ENCODE data around the gene NFE2. TPM values are rescaled to one million over a fixed set of nuclear protein-coding genes. Genes with fewer than 3 reads are reported as not detected.
"Not testable (repeated sequence)": the region's sequence is repeated elsewhere in the genome, so short reads cannot be mapped to it uniquely, and the experiment has no call there.

NFE2 gene
- 0.82 TPM for total RNA-seq

DNA sequence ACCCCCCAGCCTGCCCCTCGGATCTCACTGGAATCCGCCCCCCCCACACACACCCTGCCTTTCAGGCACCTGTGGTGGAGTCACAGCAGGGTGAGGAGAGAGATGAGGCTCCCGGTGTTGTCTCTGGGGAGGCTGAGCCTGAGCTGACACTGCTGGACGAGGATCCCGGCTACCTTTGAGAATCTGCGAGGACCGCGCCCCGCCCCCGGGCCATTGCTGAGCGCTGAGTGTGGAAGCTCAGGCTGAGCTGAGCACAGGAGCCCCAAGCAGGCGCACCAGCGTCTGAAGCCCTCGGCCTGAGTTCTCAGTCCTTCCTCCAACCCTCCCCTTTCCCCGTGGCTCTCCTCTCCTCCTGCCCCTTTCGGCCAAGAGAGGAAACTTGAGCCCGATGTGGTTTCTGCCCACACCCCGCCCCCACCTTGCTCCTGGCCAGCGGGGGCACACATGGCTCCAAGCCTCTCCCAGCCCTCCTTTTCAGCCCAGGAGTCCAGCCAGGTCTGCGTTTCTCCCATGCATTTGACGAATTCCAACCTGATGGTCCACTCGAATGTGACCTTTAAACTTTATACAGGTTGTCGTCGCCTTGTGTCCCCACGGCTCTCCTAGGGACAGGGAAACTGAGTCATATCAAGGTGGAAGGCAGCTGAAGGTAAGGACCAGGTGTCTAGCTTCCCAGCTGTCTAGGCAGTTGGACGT lies at the start of gene NFE2:
NFE2 (minus strand) TSS at position 284 of the 696 bp plus-strand sequence. CDS start 5,767 bp downstream, outside the sequence.
- FAIRE-seq (no peak), DNase-seq (ENCODE audit: low spot score in 2 of 2) (peak in 1 of 2 donors; percentile 51)

DNA sequence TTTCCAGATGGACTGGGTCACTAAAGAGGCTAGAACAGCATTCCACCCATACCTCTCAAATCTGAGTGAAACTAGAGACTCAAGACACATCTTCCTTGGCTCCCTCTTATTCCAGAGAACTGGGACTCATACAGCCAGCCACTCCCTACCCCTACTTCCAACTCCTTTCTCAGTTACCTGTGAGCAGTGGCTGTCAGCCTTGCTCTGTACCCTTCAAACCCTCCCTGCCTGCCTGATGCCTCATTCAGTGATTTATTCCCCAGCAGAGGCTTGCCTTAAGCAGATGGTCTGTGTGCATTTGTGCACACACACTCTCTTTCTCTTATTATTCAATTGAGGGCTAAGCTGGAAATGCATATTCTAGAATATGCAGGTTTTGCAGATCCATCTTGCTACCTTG lies 48.9 kb upstream of the NFE2 start:
- FAIRE-seq (no peak), DNase-seq (ENCODE audit: low spot score in 2 of 2) (no peak)

DNA sequence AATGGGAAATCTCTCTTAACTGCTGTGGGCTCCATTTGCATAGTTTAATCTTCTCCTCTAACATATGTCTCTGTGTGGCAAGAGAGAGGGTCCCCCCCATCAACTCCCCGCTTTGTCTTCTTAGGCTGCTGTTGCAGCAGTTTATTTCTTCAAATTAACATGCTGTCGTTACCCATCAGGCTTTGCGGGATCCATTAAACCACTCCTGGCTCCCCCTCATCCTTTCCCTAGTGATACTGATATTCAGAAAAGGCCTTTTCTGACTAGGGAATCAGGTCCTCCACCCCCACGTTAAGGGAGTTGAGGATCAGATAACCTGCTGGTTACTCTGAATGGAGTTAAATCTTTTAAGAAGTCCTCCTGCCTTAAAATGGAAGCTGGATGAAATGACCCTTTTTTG lies 48.2 kb upstream of the NFE2 start:
- DNase-seq (ENCODE audit: low spot score in 2 of 2) (no peak), FAIRE-seq (no peak)

DNA sequence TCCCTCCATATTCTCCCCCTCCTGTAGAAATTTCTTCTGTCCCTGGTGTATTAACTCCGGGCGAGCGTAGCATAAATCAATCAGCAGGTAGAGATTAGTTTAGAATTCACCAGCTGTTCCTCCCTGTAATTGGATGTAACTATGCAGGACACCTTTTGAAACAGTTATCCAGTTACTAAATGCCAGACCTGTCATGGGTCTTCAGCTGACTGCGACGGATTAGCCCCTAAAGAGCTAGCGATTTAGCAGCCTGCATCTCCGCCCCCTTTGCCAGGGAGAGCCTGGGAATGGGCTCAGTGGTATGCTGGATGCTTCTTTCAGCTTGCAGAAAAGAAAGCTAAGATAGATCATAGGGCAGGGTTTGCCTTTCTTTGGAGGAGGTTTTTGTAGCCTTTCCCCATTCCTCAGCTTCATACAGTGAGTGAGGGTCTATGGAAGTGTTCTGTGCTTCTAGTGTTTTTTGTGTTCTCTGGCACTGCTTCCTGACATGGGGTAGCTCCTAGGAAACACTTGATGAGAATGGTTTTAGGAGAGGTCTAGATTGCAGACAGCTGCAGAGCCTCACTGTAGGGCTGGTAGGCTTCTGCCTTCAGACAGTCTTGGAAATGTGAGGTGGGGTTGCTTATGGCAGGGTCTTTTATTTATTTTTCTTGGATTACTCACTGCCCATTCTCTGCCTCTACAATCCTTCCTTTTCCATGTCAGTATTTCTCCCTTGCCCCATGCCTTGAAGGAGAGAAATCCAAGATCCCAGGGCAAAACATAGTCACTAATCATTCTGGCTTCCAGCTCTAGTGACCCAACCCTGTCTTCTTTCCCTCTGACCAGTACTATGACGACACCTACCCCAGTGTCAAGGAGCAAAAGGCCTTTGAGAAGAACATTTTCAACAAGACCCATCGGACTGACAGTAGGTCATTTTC lies 40.8 kb upstream of the NFE2 start:
- DNase-seq (ENCODE audit: low spot score in 2 of 2) (no peak), FAIRE-seq (no peak)

DNA sequence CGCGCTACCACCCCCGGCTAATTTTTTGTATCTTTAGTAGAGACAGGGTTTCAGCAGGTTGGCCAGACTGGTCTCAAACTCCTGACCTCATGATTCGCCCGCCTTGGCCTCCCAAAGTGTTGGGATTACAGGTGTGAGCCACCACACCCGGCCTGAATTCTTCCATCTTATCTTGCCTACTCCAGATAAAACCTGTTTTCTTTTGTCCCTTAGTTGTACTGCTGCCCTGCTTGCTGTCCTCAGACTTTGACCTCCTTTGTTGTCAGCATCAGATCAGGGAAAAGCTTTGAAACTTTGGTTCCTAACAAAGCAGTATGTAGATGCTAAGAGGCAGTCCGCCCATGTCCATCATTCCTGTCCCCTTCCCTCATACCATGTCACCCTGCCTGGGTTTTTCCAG lies 40.0 kb upstream of the NFE2 start:
- no peak for DNase-seq (ENCODE audit: low spot score in 2 of 2)
- no peak for FAIRE-seq

DNA sequence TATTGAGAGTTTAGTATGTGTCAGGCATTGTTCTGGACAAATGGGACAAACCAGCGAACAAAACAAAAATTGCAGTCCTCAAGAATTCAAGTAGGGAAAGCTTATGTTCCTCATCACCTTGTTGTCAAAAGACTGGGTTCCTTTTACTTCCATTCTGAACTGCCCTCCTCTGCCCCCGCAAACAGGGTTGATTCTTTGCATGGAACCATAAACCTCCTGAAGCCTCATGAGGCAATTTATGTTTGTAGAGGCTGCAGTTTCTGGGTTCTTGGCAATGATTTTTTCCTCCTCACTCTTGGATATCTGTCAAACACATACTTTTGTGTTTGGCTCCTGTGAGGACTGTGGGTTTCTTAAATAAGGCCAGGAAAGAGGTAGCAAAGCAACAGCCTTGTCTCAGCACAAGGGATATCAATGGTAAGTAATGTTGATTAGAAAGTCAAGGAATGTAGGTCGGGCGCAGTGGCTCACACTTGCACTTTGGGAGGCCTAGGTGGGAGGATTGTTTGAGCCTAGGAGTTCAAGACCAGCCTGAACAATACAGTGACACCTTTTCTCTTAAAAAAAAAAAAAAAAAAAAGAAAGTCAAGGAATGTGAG lies 38.0 kb upstream of the NFE2 start:
- FAIRE-seq = no peak
- no peak for DNase-seq (ENCODE audit: low spot score in 2 of 2)

DNA sequence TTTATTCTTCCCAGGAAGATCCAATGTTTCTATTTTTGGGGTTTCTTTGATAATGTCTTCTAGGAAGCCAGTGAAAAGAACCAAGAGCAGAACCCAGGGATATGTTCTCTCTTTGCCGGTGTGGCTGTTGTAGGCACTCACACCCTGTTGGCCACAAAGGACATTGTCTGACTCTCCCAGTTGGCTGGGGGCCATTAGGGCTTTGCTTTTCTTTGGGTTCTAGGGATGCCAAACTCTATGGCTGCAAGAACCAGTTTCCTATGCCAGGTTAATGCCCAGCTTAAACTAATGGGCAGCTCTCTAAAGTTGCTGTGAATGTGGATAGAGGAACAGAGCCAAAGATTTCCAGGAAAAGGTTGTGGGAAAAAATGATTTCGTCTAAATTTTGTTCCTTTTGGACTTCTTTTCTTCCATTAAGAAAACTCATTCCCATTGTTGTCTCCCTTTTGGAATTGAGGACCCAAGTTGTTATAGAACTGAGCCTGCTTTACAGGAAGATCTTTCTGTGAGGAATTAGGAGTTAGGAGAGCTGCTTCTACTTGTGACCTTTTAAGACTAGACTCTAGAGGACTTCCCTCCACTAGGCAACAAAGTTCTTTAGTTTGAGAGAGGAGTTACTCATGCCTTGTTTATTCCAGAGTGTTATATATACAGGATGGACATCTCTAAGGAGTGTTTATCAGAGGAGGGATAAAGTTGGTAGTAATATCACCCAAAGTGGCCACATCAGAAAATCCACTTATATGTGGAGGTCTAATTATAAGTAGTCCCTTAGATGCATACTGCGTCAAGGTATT lies 37.2 kb upstream of the NFE2 start:
- FAIRE-seq (no peak), DNase-seq (ENCODE audit: low spot score in 2 of 2) (no peak)

DNA sequence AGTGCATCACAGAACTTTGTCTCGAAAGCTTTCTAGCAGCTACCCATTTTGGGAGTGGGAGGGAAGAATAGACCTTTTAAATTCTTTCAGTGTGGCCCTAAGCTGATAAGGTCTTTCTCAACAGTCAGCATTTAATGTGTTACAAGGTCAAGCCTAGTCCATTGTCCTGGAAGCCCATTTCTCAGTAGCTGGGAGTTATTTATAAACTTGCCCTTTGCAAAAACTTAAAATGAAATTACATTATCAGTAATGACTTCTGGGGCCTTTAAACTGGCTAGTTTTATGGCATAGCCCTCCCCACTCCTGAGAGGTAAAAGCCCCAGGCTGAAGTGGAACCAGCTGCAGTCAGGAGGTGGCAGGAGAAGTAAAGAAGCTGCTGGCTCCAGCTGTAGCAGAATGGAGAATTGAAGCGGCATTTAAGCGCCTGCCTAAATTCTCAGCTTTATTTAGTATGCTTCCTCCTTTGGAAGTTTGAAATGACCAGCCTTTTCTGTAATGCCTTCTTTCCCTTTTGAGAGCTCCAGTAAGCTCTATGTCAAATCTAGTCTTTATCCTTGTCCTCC lies 36.5 kb upstream of the NFE2 start:
- DNase-seq (ENCODE audit: low spot score in 2 of 2) = no peak
- FAIRE-seq = no peak

DNA sequence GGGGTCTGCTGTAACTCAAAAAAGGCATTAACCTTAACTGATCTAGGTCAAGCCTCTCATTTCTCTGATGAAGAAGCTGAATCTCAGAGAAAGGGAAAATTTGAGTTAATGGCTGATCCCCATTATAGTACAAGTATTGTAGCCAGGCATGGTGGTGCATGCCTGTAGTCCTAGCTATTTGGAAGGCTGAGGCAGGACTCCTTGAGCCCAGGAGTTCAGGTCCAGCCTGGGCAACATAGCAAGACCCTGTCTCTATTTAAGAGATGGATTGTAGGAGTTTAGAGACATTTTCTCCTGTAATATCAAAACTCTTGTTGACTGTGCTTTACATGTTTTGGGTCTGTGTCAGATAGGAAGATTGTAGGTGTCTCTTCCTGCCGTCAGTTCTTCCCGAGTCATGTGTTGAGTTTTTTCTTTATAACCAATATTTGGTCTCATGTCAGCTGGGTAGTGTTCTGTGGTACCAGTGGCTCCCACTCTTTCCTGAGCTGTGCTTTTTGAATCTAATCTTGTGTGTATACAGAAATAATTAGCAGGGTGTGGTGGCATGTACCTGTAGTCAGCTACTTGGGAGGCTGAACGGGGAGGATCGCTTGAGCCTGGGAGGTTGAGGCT lies 32.7 kb upstream of the NFE2 start:
- FAIRE-seq = no peak
- no peak for DNase-seq (ENCODE audit: low spot score in 2 of 2)

DNA sequence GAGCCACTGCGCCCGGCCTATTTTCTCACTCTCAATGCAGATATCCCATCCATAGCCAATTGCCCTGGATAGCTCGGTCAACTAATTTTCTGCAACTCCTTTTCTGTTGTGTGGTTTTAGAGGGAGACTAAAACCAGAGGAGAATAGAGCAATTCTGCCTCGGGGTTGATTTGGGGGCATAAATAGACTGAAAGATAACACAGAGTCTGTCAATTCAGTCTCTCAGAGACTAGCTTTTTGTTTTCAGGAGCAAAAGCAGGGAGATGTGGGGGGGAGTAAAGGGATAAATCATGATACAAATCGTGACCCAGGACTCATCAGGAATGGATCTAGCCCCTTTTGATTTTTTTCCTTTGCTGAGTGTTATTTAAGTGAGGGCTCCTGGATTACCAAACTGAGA lies 30.6 kb upstream of the NFE2 start:
- FAIRE-seq (no peak), DNase-seq (ENCODE audit: low spot score in 2 of 2) (no peak)

DNA sequence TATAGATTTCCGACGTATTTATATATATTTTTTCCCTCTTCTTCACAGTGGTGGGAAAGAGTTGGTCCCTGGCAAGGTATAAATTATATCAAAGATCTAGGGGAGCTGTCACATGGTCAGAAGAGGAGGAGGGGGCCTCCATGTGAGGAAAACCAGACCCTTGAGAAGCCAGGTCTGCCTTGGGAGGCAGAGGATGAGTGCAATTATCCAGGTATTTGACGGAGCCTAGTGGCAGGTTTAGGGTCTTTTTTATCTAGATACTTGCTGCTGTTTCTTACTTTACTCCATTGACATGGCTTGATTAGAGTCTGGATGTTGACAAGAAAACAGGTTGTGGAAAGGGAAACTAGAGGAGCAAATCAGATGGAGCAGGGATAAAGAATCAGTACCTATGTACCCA lies 29.6 kb upstream of the NFE2 start:
- DNase-seq (ENCODE audit: low spot score in 2 of 2) = no peak
- no peak for FAIRE-seq

DNA sequence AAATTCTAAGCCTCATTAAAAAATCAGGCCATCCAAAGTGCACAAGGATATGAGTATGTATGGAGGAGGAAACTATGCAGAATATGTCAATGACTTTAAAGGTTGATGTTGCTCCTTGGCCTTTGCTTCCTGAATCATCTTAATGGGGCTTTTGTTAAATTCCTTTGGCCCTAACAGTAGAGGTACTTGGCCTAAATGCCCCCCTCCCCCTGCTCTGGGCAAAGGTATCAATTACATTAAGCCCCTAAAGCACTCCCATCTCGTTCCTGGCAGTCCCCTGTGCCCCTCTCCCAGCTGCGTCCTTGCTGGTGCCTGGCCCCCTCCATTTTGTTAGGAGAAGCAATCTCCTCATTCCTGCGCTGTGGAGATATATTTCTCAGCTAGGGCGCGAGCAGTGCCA lies 28.9 kb upstream of the NFE2 start:
- DNase-seq (ENCODE audit: low spot score in 2 of 2) = no peak
- FAIRE-seq = no peak

DNA sequence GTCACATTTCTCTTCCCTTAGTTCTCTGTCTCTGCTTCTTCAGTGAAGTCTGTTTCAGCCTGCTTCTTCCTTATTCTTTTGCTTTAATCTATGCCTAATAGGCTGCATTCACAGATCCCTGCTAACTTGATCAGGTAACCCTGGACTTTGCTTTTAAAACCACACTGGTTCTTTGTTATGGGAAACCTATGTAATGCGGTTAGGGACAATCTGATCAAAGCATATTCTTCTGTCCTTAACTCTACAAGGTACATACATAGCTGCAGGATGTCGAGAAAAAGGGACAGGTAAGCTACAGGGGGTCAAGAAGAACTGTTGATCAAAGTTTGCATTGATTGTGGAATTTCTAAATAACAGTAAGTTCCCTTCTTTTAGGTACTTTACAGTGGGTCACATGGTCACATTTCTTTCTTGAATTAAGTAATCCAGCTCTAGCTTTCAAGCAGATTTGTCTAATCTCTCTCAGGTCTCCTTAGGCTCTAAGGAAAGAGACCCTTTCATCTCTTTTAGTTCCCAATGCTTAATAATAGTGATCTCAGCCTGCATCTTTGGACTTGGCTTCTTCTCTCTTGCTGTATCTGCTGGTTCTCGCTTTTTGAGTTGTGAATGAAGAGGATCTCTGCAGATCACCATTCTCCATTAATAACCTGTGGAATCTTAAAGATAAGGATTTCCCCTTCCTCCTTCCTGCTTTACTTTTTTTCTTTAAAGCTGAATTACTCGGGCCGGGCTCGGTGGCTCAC lies 28.0 kb upstream of the NFE2 start:
- DNase-seq (ENCODE audit: low spot score in 2 of 2) (no peak), FAIRE-seq (no peak)

DNA sequence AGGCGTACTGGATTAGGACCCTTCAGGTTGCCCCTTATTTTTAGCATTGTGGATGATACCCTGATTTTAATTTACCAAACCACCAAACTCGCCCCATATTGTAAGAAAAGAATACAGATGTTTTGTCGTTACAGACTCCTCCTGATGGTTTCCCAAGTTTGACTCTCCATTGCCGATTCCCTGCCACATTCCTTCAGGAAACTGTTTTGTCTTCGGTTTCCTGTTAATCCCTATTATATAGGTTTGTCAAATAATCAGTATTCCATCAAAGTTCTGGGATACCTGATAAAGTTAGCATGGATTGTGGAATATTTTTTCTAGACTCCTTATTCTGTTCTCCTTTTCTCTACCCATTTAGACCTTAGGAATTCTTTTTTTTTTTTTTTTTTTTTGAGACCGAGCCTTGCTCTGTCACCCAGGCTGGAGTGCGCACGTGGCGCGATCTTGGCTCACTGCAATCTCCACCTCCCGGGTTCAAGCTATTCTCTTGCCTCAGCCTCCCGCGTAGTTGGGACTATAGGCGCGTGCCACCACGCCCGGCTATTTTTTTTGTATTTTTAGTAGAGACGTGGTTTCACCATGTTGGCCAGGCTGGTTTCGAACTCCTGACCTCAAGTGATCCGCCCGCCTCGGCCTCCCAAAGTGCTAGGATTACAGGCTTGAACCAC lies 24.8 kb upstream of the NFE2 start:
- FAIRE-seq; DNase-seq (ENCODE audit: low spot score in 2 of 2): not testable (repeated sequence)

DNA sequence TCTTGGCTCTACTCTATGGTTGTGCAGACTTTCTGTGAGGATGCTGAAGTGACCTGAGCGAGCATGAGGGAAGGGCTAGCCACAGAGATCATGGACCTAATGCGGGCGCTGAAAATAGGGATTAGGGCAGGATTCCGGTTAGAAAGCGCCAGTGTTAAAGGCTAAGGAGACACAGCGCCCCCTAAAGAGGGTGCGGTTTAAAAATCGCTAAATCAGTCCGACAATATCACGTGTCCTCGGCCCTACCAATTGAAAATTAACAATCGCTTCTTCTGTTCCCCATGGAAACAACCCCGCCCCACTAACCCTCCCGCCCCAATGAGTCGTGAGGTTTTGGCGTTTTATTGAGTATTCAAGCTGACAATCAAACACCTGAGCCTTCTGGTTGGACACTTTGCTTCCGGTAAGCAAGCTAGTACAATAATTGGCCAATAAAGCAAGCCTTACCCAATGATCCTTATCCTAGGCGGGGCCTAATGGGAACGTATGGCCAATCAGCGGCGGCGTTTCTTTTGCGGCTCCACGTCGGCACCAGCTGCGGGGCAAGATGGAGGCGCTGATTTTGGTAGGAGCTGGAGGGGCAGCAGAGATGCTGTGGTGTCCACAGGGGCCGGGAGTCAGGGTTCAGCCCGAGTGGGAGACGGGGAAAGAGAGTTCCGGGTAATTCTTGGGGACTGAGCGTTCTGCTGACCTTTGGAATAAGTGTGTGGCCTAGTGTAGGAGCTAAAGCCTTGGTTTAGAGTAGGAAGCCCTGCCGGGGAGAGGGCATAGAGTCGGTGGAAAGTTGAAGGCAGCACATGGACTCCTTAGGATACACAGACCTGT lies 24.0 kb upstream of the NFE2 start, which contains the start of gene COPZ1:
COPZ1 (plus strand) TSS at position 515 of the 825 bp plus-strand sequence; CDS start at position 548, 33 bp downstream.
- FAIRE-seq (peak; percentile 93), DNase-seq (ENCODE audit: low spot score in 2 of 2) (peak; percentile 82 to 94)

DNA sequence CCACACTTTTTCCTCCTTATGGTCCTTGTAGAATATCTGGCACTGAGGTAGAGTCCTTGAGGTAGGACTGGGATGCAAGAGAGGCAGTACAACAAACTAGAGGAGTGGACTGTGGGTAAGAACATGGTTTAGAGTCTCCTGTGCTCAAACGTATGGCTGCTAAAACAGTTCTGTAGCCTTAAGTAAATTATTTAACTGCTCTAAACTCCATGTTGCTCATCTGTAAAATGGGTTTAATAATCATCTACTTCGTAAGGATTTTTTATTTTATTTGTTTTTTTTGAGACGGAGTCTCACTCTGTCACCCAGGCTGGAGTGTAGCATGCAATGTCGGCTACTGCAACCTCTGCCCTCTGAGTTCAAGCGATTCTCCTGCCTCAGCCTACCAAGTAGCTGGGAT lies 20.5 kb upstream of the NFE2 start:
- DNase-seq (ENCODE audit: low spot score in 2 of 2) = no peak
- no peak for FAIRE-seq

DNA sequence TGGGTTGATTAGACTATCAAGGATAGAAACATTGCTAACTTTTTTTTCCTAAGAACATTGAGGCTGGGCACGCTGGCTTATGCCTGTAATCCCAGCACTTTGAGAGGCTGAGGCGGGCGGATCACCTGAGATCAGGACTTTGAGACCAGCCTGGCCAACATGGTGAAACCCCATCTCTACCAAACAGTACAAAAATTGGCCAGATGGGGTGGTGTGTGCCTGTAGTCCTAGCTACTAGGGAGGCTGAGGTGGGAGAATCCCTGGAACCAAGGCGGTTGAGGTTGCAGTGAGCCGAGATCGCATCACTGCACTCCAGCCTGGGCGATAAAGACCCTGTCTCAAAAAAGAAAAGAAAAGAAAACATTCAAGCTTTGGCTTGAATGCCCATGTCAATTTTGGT lies 11.5 kb upstream of the NFE2 start:
- not testable (repeated sequence) for DNase-seq (ENCODE audit: low spot score in 2 of 2); FAIRE-seq

DNA sequence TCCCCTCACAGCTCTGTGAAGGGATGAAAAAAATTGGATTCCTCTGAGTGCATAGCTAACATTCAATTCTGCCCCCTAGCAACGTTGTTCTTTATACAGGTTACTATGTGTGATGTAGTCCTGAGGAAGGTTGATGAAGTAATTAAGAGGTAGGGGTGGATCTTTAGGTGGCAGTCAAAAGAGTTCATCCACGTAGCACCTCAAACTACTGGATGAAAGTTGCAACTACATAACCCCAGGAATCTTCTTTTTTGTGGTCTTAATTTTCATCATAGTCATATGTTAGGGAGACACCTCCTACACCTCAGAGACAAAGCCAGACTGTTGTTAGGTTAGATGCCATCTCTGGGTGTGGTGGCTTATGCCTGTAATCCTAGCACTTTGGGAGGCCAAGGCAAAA lies 10.2 kb upstream of the NFE2 start:
- DNase-seq (ENCODE audit: low spot score in 2 of 2) = no peak
- no peak for FAIRE-seq
